AG10803 (cell line): ENCODE data around the gene SHISA6.

ENCODE experiments used
- DNase-seq: peaks from one replicate; pipeline ENCODE4 v3.0.0; 2010; ENCODE audit warnings: low read depth
- H3K4me3 ChIP-seq: 2 replicates; pipeline ENCODE4 v1.5.1; 2011; ENCODE audit warnings: mild to moderate bottlenecking, low read length, control low read depth
- TF ChIP-seq, protein P1 (sequence below): conservative IDR thresholded peaks from 2 replicates; pipeline ENCODE4 v1.5.1; 2011; ENCODE audit warnings: mild to moderate bottlenecking, low read length, control low read depth, inconsistent platforms

The SHISA6 gene

DNA sequence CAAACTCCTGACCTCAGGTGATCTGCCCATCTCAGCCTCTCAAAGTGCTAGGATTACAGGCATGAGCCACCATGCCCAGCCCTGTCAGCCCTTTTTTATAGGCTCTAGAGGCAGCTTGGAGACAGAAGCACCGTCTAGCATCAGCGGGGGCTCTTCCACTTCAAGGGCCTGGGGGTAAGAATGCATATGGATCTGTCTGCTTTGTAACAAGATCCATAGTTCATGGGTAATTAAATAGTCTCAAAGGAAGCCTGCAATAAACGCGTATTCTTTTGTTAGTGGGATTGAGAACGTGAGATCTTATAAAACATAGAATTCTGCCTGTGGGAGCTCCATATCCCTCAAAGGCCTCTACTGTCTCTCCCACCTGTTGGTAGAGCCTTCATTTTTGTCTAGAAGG, 142.1 kb downstream of the SHISA6 start:
- no peak overlapping the region for H3K4me3 ChIP-seq
- TF ChIP-seq, protein P1, sequence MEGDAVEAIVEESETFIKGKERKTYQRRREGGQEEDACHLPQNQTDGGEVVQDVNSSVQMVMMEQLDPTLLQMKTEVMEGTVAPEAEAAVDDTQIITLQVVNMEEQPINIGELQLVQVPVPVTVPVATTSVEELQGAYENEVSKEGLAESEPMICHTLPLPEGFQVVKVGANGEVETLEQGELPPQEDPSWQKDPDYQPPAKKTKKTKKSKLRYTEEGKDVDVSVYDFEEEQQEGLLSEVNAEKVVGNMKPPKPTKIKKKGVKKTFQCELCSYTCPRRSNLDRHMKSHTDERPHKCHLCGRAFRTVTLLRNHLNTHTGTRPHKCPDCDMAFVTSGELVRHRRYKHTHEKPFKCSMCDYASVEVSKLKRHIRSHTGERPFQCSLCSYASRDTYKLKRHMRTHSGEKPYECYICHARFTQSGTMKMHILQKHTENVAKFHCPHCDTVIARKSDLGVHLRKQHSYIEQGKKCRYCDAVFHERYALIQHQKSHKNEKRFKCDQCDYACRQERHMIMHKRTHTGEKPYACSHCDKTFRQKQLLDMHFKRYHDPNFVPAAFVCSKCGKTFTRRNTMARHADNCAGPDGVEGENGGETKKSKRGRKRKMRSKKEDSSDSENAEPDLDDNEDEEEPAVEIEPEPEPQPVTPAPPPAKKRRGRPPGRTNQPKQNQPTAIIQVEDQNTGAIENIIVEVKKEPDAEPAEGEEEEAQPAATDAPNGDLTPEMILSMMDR: no peak
- no peak for DNase-seq

DNA sequence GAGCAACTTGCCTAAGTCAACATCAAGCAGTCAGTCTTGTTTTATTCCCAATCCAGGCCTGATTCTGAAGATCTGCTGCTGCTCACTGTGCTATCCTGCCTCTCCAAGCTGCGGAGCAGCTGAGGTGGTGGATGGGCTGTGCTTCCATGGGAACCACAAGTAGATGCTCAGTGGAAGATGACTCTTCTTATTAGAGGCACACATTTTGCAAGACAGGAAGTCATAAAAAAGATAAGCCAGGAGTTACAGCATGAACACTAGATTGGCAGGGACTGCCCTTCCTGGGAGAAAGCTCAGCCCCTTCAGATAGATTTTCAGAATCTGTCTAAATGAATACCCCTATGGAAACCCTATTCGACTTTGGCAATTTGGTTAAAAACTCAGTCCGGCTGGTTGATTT, 143.1 kb downstream of the SHISA6 start:
- DNase-seq: no peak
- no peak overlapping the region for H3K4me3 ChIP-seq
- TF ChIP-seq, protein P1: no peak

DNA sequence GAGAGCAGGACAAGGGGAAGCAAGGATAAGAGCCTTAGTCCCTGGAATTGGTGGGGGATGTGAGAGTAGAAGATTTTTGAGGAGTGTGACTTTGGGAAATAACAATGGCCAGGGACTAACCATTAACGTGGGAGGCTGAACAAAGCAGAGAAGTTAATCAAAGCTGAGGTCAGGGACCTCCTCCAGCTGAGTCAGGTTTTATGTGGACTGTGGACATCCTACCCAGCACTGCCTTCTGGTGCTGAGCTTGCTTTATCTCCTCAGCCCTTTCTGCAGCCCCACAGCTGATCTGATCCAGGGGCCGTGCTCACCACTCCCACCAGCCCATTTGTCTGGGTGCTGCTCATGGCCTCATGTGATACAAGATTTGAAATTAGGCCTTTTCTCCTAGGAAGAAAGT, 146.6 kb downstream of the SHISA6 start:
- TF ChIP-seq, protein P1: no peak
- no peak for DNase-seq
- no peak overlapping the region for H3K4me3 ChIP-seq

DNA sequence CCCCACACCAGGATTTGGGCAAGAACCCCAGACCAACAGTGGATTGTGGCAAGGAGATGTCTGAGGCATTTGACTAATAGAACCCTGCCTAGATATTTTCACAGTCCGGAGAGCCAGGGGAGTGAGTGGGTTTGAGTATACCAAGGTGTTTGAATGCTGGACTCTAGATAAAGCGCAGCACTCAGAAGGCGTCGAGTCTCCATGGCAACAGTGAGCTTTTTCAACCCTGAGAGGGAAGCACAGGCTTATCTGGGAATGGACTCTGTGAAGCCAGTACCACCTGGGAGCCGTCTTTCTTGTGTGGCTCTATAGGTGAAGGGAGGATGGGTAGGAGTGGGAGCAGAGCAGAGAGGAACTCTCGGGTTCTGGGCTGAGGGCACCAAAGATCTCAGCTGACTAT, 147.0 kb downstream of the SHISA6 start:
- no peak for DNase-seq
- TF ChIP-seq, protein P1: no peak
- no peak overlapping the region for H3K4me3 ChIP-seq

GRCh38 chr17:11389583-11389982, 148.6 kb downstream of the SHISA6 start:
- H3K4me3 ChIP-seq: no peak overlapping the region
- TF ChIP-seq, protein P1: no peak
- DNase-seq: no peak

DNA sequence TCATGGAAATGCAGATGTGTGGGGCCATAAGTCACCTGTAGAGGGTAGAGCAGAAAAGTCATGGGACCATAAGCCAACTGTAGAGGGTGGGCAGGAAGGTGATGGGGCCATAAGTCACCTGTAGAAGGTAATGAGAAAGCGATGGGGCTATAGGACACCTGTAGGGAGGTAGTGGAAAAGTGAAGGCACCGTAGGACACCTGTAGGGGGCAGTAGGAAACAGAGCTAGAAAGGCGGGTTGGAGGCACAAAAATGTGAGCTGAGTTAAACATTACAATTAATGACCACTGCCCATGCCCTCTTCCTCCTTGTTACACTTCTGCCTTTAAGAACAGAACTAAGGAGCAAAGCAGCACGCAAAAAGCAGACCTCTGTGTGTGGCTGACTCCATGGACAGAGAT, 150.1 kb downstream of the SHISA6 start:
- H3K4me3 ChIP-seq: no peak overlapping the region
- no peak for DNase-seq
- TF ChIP-seq, protein P1: no peak

GRCh38 chr17:11404431-11405276, 163.6 kb downstream of the SHISA6 start:
- TF ChIP-seq, protein P1: no peak
- DNase-seq: no peak
- H3K4me3 ChIP-seq: no peak overlapping the region
